ENCODE measurements around the gene PTCH1. TPM values are rescaled to one million over a fixed set of nuclear protein-coding genes. Genes with fewer than 3 reads are reported as not detected.

The PTCH1 gene
- polyA plus RNA-seq, 1 experiment: 2.8 TPM

GRCh38 chr9:95441081-95441480 lies 75.7 kb downstream of the PTCH1 start:
- H3K4me3 ChIP-seq (ENCODE audit: low read depth, low read length): no peak overlapping the region
- ChIA-PET CTCF (no interaction called here), POLR2A (no interaction called here)
- no peak for DNase-seq (ENCODE audit: low read depth)
- no peak for TF ChIP-seq CTCF (IDR thresholded peaks at IDR 0.05; ENCODE audit: insufficient read depth, low read depth, low read length)
- peaks cover 2% of the 10 kb centered on the region for H3K36me3 ChIP-seq (ENCODE audit: control insufficient read depth, insufficient read depth, low read length)
- H3K27me3 ChIP-seq (ENCODE audit: control insufficient read depth, insufficient read depth, low read length): no peaks in the 10 kb centered on the region

- POLR2A ChIA-PET: no interaction called here
- Histone ChIP-seq H3K27me3 (ENCODE audit: control insufficient read depth, insufficient read depth, low read length) (no peaks in the 10 kb centered on the region), H3K4me3 (ENCODE audit: low read depth, low read length) (no peak overlapping the region), H3K36me3 (ENCODE audit: control insufficient read depth, insufficient read depth, low read length) (peaks cover 2% of the 10 kb centered on the region)
- no peak for DNase-seq (ENCODE audit: low read depth)
- CTCF ChIA-PET: no interaction called here
- no peak for TF ChIP-seq CTCF (IDR thresholded peaks at IDR 0.05; ENCODE audit: insufficient read depth, low read depth, low read length)
These were observed 76.3 kb downstream of the PTCH1 start for GRCh38 chr9:95440447-95440846.

GRCh38 chr9:95438561-95439357 lies 78.0 kb downstream of the PTCH1 start:
- ChIA-PET POLR2A (no interaction called here), CTCF (no interaction called here)
- Histone ChIP-seq H3K27me3 (ENCODE audit: control insufficient read depth, insufficient read depth, low read length) (no peaks in the 10 kb centered on the region), H3K4me3 (ENCODE audit: low read depth, low read length) (no peak overlapping the region), H3K36me3 (ENCODE audit: control insufficient read depth, insufficient read depth, low read length) (no peaks in the 10 kb centered on the region; the same call in 1 of the 2 replicates)
- no peak for DNase-seq (ENCODE audit: low read depth)
- TF ChIP-seq CTCF (IDR thresholded peaks at IDR 0.05; ENCODE audit: insufficient read depth, low read depth, low read length): no peak

GRCh38 chr9:95437559-95437958 lies 79.2 kb downstream of the PTCH1 start:
- Histone ChIP-seq H3K27me3 (ENCODE audit: control insufficient read depth, insufficient read depth, low read length) (no peaks in the 10 kb centered on the region), H3K4me3 (ENCODE audit: low read depth, low read length) (no peak overlapping the region), H3K36me3 (ENCODE audit: control insufficient read depth, insufficient read depth, low read length) (no peaks in the 10 kb centered on the region; the same call in 1 of the 2 replicates)
- no peak for DNase-seq (ENCODE audit: low read depth)
- ChIA-PET CTCF (interaction anchor here (1.6 kb wide), 1 partner anchor 14 kb away, joined by 5 read pairs; no protein-coding TSS in a partner anchor), POLR2A (no interaction called here)
- no peak for TF ChIP-seq CTCF (IDR thresholded peaks at IDR 0.05; ENCODE audit: insufficient read depth, low read depth, low read length)

- DNase-seq (ENCODE audit: low read depth): no peak
- ChIA-PET CTCF (interaction anchor here (1.6 kb wide), 1 partner anchor 15 kb away, joined by 5 read pairs; no protein-coding TSS in a partner anchor), POLR2A (no interaction called here)
- H3K4me3 ChIP-seq (ENCODE audit: low read depth, low read length): no peak overlapping the region
- no peak for TF ChIP-seq CTCF (IDR thresholded peaks at IDR 0.05; ENCODE audit: insufficient read depth, low read depth, low read length)
- no peaks in the 10 kb centered on the region for H3K36me3 ChIP-seq (ENCODE audit: control insufficient read depth, insufficient read depth, low read length)
- H3K27me3 ChIP-seq (ENCODE audit: control insufficient read depth, insufficient read depth, low read length): peaks cover 1% of the 10 kb centered on the region; the same call in 1 of the 2 replicates
These were observed 80.4 kb downstream of the PTCH1 start for GRCh38 chr9:95436416-95436815.

Data from BJ (cell line).